ENCODE results near the gene SOX11. TPM values are rescaled to one million over a fixed set of nuclear protein-coding genes. Genes with fewer than 3 reads are reported as not detected.

Gene SOX11
- total and polyA plus RNA-seq, 2 experiments from 2014 or later, result 3.0 to 20.7 TPM

GRCh38 chr2:5692561-5693286 is 540 bp downstream of the SOX11 start:
- H3K27ac ChIP-seq, result peak overlapping the region; percentile 91
- no peaks in the 10 kb centered on the region for H3K9me3 ChIP-seq (ENCODE audit: low read depth)
- peak overlapping the region; percentile 90 for H3K4me2 ChIP-seq
- H3K4me1 ChIP-seq (ENCODE audit: insufficient read depth), result no peaks in the 10 kb centered on the region
- H3K4me3 ChIP-seq, result peak overlapping the region; percentile 73
- H2AFZ ChIP-seq, result peak overlapping the region; percentile 14
- TF ChIP-seq EZH2 (IDR thresholded peaks at IDR 0.05; ENCODE audit: borderline replicate concordance), result no peak
- TF ChIP-seq CTCF (IDR thresholded peaks at IDR 0.05; ENCODE audit: poor library complexity), result no peak
- TF ChIP-seq EZH2phosphoT487 (IDR thresholded peaks at IDR 0.05; ENCODE audit: low read depth, severe bottlenecking, unreplicated experiment), result no peak
- WGBS (ENCODE audit: low lambda C conversion rate, missing lambda C conversion rate), result 0% methylated on average over 52 of the region's 69 CpGs
- peaks cover 52% of the 10 kb centered on the region for H3K79me2 ChIP-seq
- DNase-seq (ENCODE audit: low spot score), result peak; percentile 58
- peaks cover 9% of the 10 kb centered on the region for H3K27me3 ChIP-seq
- no peaks in the 10 kb centered on the region for H3K36me3 ChIP-seq (replicated peaks; ENCODE audit: insufficient read depth, low read depth)
- H3K9me2 ChIP-seq (replicated peaks; ENCODE audit: insufficient read depth), result no peaks in the 10 kb centered on the region
- H4K20me1 ChIP-seq (ENCODE audit: insufficient read depth, poor library complexity, severe bottlenecking), result peaks cover 22% of the 10 kb centered on the region

GRCh38 chr2:5693287-5694201 is 1.4 kb downstream of the SOX11 start:
- under 1% methylated on average over 99 of the region's 102 CpGs for WGBS (ENCODE audit: low lambda C conversion rate, missing lambda C conversion rate)
- Histone ChIP-seq H3K4me2 (peak overlapping the region; percentile 90), H3K9me3 (ENCODE audit: low read depth) (no peaks in the 10 kb centered on the region), H3K79me2 (peaks cover 60% of the 10 kb centered on the region), H3K4me1 (ENCODE audit: insufficient read depth) (no peaks in the 10 kb centered on the region), H3K36me3 (replicated peaks; ENCODE audit: insufficient read depth, low read depth) (no peaks in the 10 kb centered on the region), H3K27me3 (peaks cover 9% of the 10 kb centered on the region), H2AFZ (peak overlapping the region; percentile 47), H3K9me2 (replicated peaks; ENCODE audit: insufficient read depth) (no peaks in the 10 kb centered on the region), H3K4me3 (peak overlapping the region; percentile 73), H3K27ac (peak overlapping the region; percentile 91), H4K20me1 (ENCODE audit: insufficient read depth, poor library complexity, severe bottlenecking) (peaks cover 27% of the 10 kb centered on the region)
- TF ChIP-seq EZH2phosphoT487 (IDR thresholded peaks at IDR 0.05; ENCODE audit: low read depth, severe bottlenecking, unreplicated experiment) (no peak), EZH2 (IDR thresholded peaks at IDR 0.05; ENCODE audit: borderline replicate concordance) (peak; percentile 62)
- peak; percentile 43 for DNase-seq (ENCODE audit: low spot score)

- Histone ChIP-seq H3K4me1 (ENCODE audit: insufficient read depth) (no peaks in the 10 kb centered on the region), H3K4me3 (peak overlapping the region; percentile 73), H3K4me2 (peak overlapping the region; percentile 90), H3K79me2 (peaks cover 66% of the 10 kb centered on the region), H4K20me1 (ENCODE audit: insufficient read depth, poor library complexity, severe bottlenecking) (peaks cover 29% of the 10 kb centered on the region), H3K27me3 (peaks cover 9% of the 10 kb centered on the region), H3K27ac (peak overlapping the region; percentile 91), H3K9me2 (replicated peaks; ENCODE audit: insufficient read depth) (no peaks in the 10 kb centered on the region), H2AFZ (no peak overlapping the region), H3K36me3 (replicated peaks; ENCODE audit: insufficient read depth, low read depth) (no peaks in the 10 kb centered on the region), H3K9me3 (ENCODE audit: low read depth) (no peaks in the 10 kb centered on the region)
- 0% methylated on average over 9 of the region's 9 CpGs for WGBS (ENCODE audit: low lambda C conversion rate, missing lambda C conversion rate)
- DNase-seq (ENCODE audit: low spot score), result peak; percentile 44
- no peak for TF ChIP-seq CTCF (IDR thresholded peaks at IDR 0.05; ENCODE audit: poor library complexity)
- no peak for TF ChIP-seq EZH2phosphoT487 (IDR thresholded peaks at IDR 0.05; ENCODE audit: low read depth, severe bottlenecking, unreplicated experiment)
- TF ChIP-seq EZH2 (IDR thresholded peaks at IDR 0.05; ENCODE audit: borderline replicate concordance), result no peak
Observed at GRCh38 chr2:5694306-5694705, 2.1 kb downstream of the SOX11 start.
